ENCODE results near the gene SMC1B.
A peak's percentile ranks its signal among the peaks of the same experiment; 100 is the strongest.

The SMC1B gene

GRCh38 chr22:45310331-45310976, 102.9 kb downstream of the SMC1B start:
- Histone ChIP-seq H3K36me3 (ENCODE audit: control insufficient read depth, insufficient read depth, low read length) (peaks cover 10% of the 10 kb centered on the region), H3K4me1 (ENCODE audit: control insufficient read depth, insufficient read depth, low read length, poor library complexity, severe bottlenecking) (peaks cover 29% of the 10 kb centered on the region), H3K9me3 (ENCODE audit: control insufficient read depth, low read length) (no peaks in the 10 kb centered on the region), H3K4me3 (ENCODE audit: extremely low read depth, insufficient read depth, low read length, poor library complexity, severe bottlenecking) (peak overlapping the region; percentile 93), H3K27ac (ENCODE audit: low read depth, low read length, severe bottlenecking) (peak overlapping the region; percentile 67)
- 5% methylated on average over 26 to 33 of the region's 33 CpGs for WGBS, 2 experiments (ENCODE audit: insufficient coverage in 2 of 2)

- H3K4me1 ChIP-seq (ENCODE audit: control insufficient read depth, insufficient read depth, low read length, poor library complexity, severe bottlenecking): peaks cover 26% of the 10 kb centered on the region
- peaks cover 10% of the 10 kb centered on the region for H3K36me3 ChIP-seq (ENCODE audit: control insufficient read depth, insufficient read depth, low read length)
- H3K9me3 ChIP-seq (ENCODE audit: control insufficient read depth, low read length): no peaks in the 10 kb centered on the region
- peak within 1 kb of the TSS; percentile 93 for H3K4me3 ChIP-seq (ENCODE audit: extremely low read depth, insufficient read depth, low read length, poor library complexity, severe bottlenecking)
- H3K27ac ChIP-seq (ENCODE audit: low read depth, low read length, severe bottlenecking): peak within 1 kb of the TSS; percentile 67
- WGBS, 2 experiments (ENCODE audit: insufficient coverage in 2 of 2): 2% methylated on average over 41 to 69 of the region's 95 CpGs
Observed at GRCh38 chr22:45309422-45310227, 103.8 kb downstream of the SMC1B start, which contains the start of gene FAM118A. FAM118A (plus strand) TSS chr22:45309934; CDS start chr22:45322380, 12,446 bp downstream.

- H3K27ac ChIP-seq (ENCODE audit: low read depth, low read length, severe bottlenecking): peak overlapping the region; percentile 45
- peaks cover 20% of the 10 kb centered on the region for H3K4me1 ChIP-seq (ENCODE audit: control insufficient read depth, insufficient read depth, low read length, poor library complexity, severe bottlenecking)
- peak overlapping the region; percentile 93 for H3K4me3 ChIP-seq (ENCODE audit: extremely low read depth, insufficient read depth, low read length, poor library complexity, severe bottlenecking)
- 74 to 79% methylated on average over 22 to 25 of the region's 25 CpGs for WGBS, 2 experiments (ENCODE audit: insufficient coverage in 2 of 2)
- peaks cover 10% of the 10 kb centered on the region for H3K36me3 ChIP-seq (ENCODE audit: control insufficient read depth, insufficient read depth, low read length)
- H3K9me3 ChIP-seq (ENCODE audit: control insufficient read depth, low read length): no peaks in the 10 kb centered on the region
Observed at GRCh38 chr22:45308957-45309421, 104.4 kb downstream of the SMC1B start.

GRCh38 chr22:45308391-45308956, 104.9 kb downstream of the SMC1B start:
- Histone ChIP-seq H3K4me1 (ENCODE audit: control insufficient read depth, insufficient read depth, low read length, poor library complexity, severe bottlenecking) (peaks cover 15% of the 10 kb centered on the region), H3K4me3 (ENCODE audit: extremely low read depth, insufficient read depth, low read length, poor library complexity, severe bottlenecking) (no peak overlapping the region), H3K27ac (ENCODE audit: low read depth, low read length, severe bottlenecking) (no peak overlapping the region), H3K36me3 (ENCODE audit: control insufficient read depth, insufficient read depth, low read length) (peaks cover 10% of the 10 kb centered on the region), H3K9me3 (ENCODE audit: control insufficient read depth, low read length) (no peaks in the 10 kb centered on the region)
- WGBS, 2 experiments (ENCODE audit: insufficient coverage in 2 of 2): 83 to 100% methylated on average over 1 to 4 of the region's 6 CpGs

- no peak overlapping the region for H3K27ac ChIP-seq (ENCODE audit: low read depth, low read length, severe bottlenecking)
- H3K9me3 ChIP-seq (ENCODE audit: control insufficient read depth, low read length): no peaks in the 10 kb centered on the region
- H3K4me1 ChIP-seq (ENCODE audit: control insufficient read depth, insufficient read depth, low read length, poor library complexity, severe bottlenecking): peaks cover 5% of the 10 kb centered on the region
- no peaks in the 10 kb centered on the region for H3K36me3 ChIP-seq (ENCODE audit: control insufficient read depth, insufficient read depth, low read length)
- H3K4me3 ChIP-seq (ENCODE audit: extremely low read depth, insufficient read depth, low read length, poor library complexity, severe bottlenecking): no peak overlapping the region
- 96 to 98% methylated on average over 7 to 9 of the region's 9 CpGs for WGBS, 2 experiments (ENCODE audit: insufficient coverage in 2 of 2)
Observed at GRCh38 chr22:45306139-45306538, 107.3 kb downstream of the SMC1B start.

- 94% methylated on average over 4 to 5 of the region's 6 CpGs for WGBS, 2 experiments (ENCODE audit: insufficient coverage in 2 of 2)
- Histone ChIP-seq H3K4me1 (ENCODE audit: control insufficient read depth, insufficient read depth, low read length, poor library complexity, severe bottlenecking) (no peaks in the 10 kb centered on the region), H3K36me3 (ENCODE audit: control insufficient read depth, insufficient read depth, low read length) (no peaks in the 10 kb centered on the region), H3K27ac (ENCODE audit: low read depth, low read length, severe bottlenecking) (no peak overlapping the region), H3K4me3 (ENCODE audit: extremely low read depth, insufficient read depth, low read length, poor library complexity, severe bottlenecking) (no peak overlapping the region), H3K9me3 (ENCODE audit: control insufficient read depth, low read length) (no peaks in the 10 kb centered on the region)
Observed at GRCh38 chr22:45305456-45306075, 107.8 kb downstream of the SMC1B start.

GRCh38 chr22:45304971-45305370, 108.4 kb downstream of the SMC1B start:
- Histone ChIP-seq H3K9me3 (ENCODE audit: control insufficient read depth, low read length) (no peaks in the 10 kb centered on the region), H3K36me3 (ENCODE audit: control insufficient read depth, insufficient read depth, low read length) (no peaks in the 10 kb centered on the region), H3K4me3 (ENCODE audit: extremely low read depth, insufficient read depth, low read length, poor library complexity, severe bottlenecking) (no peak overlapping the region), H3K27ac (ENCODE audit: low read depth, low read length, severe bottlenecking) (no peak overlapping the region), H3K4me1 (ENCODE audit: control insufficient read depth, insufficient read depth, low read length, poor library complexity, severe bottlenecking) (no peaks in the 10 kb centered on the region)
- WGBS, 2 experiments (ENCODE audit: insufficient coverage in 2 of 2): 84 to 95% methylated on average over 2 to 6 of the region's 6 CpGs

- no peak overlapping the region for H3K4me3 ChIP-seq (ENCODE audit: extremely low read depth, insufficient read depth, low read length, poor library complexity, severe bottlenecking)
- peaks cover 3% of the 10 kb centered on the region for H3K4me1 ChIP-seq (ENCODE audit: control insufficient read depth, insufficient read depth, low read length, poor library complexity, severe bottlenecking)
- H3K9me3 ChIP-seq (ENCODE audit: control insufficient read depth, low read length): no peaks in the 10 kb centered on the region
- no peak overlapping the region for H3K27ac ChIP-seq (ENCODE audit: low read depth, low read length, severe bottlenecking)
- no peaks in the 10 kb centered on the region for H3K36me3 ChIP-seq (ENCODE audit: control insufficient read depth, insufficient read depth, low read length)
- WGBS, 2 experiments (ENCODE audit: insufficient coverage in 2 of 2): 81 to 100% methylated on average over 4 to 5 of the region's 7 CpGs
Observed at GRCh38 chr22:45303181-45303580, 110.2 kb downstream of the SMC1B start.

GRCh38 chr22:45302751-45303150, 110.6 kb downstream of the SMC1B start:
- WGBS, 2 experiments (ENCODE audit: insufficient coverage in 2 of 2): 93 to 96% methylated on average over 4 to 5 of the region's 8 CpGs
- H3K9me3 ChIP-seq (ENCODE audit: control insufficient read depth, low read length): no peaks in the 10 kb centered on the region
- no peaks in the 10 kb centered on the region for H3K36me3 ChIP-seq (ENCODE audit: control insufficient read depth, insufficient read depth, low read length)
- H3K4me1 ChIP-seq (ENCODE audit: control insufficient read depth, insufficient read depth, low read length, poor library complexity, severe bottlenecking): peaks cover 3% of the 10 kb centered on the region
- H3K27ac ChIP-seq (ENCODE audit: low read depth, low read length, severe bottlenecking): no peak overlapping the region
- H3K4me3 ChIP-seq (ENCODE audit: extremely low read depth, insufficient read depth, low read length, poor library complexity, severe bottlenecking): no peak overlapping the region

GRCh38 chr22:45298934-45299505, 114.4 kb downstream of the SMC1B start:
- H3K27ac ChIP-seq (ENCODE audit: low read depth, low read length, severe bottlenecking): no peak overlapping the region
- 76 to 81% methylated on average over 15 of the region's 15 CpGs for WGBS, 2 experiments (ENCODE audit: insufficient coverage in 2 of 2)
- no peak overlapping the region for H3K4me3 ChIP-seq (ENCODE audit: extremely low read depth, insufficient read depth, low read length, poor library complexity, severe bottlenecking)
- H3K4me1 ChIP-seq (ENCODE audit: control insufficient read depth, insufficient read depth, low read length, poor library complexity, severe bottlenecking): peaks cover 3% of the 10 kb centered on the region
- no peaks in the 10 kb centered on the region for H3K9me3 ChIP-seq (ENCODE audit: control insufficient read depth, low read length)
- H3K36me3 ChIP-seq (ENCODE audit: control insufficient read depth, insufficient read depth, low read length): no peaks in the 10 kb centered on the region
